ENCODE measurements around the gene PRSS37. TPM values are rescaled to one million over a fixed set of nuclear protein-coding genes. Genes with fewer than 3 reads are reported as not detected.

PRSS37 gene, protein sequence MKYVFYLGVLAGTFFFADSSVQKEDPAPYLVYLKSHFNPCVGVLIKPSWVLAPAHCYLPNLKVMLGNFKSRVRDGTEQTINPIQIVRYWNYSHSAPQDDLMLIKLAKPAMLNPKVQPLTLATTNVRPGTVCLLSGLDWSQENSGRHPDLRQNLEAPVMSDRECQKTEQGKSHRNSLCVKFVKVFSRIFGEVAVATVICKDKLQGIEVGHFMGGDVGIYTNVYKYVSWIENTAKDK
- total RNA-seq (2022; extraction: Qiagen RNA extraction; ENCODE audit: low read depth) = not detected in 5 replicates

GRCh38 chr7:141841385-141841784 lies at the start of gene PRSS37:
Gene PRSS37, minus strand, starts transcription at chr7:141841485. Its CDS starts 436 bp downstream, at chr7:141841049.

DNA sequence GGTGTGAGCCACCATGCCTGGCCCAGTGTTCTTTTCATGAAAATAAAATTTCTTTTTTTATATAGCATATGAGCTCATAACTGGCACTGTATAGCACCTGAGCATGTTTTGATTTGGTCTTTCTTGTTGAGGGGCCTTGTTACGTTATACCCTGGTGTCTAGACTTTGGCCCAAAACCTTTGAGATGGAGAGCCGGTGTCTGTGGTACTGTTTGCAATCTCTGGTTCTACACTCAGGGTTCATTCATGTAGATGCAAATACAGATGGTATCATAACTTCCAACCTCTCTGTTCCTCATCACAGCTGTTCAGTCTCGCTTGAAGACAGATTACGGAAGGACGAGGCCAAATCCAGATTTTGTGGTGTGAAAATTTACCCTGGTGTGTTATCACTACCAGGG lies 51.4 kb downstream of the PRSS37 start, which contains the start of gene TAS2R5:
Gene TAS2R5 (plus strand): TSS at position 301 of the 400 bp plus-strand sequence. CDS start 145 bp downstream, outside the sequence.

Other genes starting within 250 kb of the PRSS37 start
- gene DENND11, start 139.3 kb downstream of the PRSS37 start, total RNA-seq (2022; extraction: Qiagen RNA extraction; ENCODE audit: low read depth) = 6.4 to 8.4 TPM (median 7.7 TPM) in 5 replicates
- not detected in 5 replicates for gene WEE2, start 133.1 kb downstream of the PRSS37 start, total RNA-seq (2022; extraction: Qiagen RNA extraction; ENCODE audit: low read depth)
- gene SSBP1, start 103.1 kb downstream of the PRSS37 start, total RNA-seq (2022; extraction: Qiagen RNA extraction; ENCODE audit: low read depth) = 282 to 332 TPM (median 295 TPM) in 5 replicates
- 0.07 TPM in 1 of 5 replicates, not detected in the others for gene TAS2R3, start 77.4 kb downstream of the PRSS37 start, total RNA-seq (2022; extraction: Qiagen RNA extraction; ENCODE audit: low read depth)
- 0.12 to 0.33 TPM (median 0.13 TPM) in 5 replicates for gene TAS2R4, start 64.8 kb downstream of the PRSS37 start, total RNA-seq (2022; extraction: Qiagen RNA extraction; ENCODE audit: low read depth)
- gene TAS2R5, start 51.3 kb downstream of the PRSS37 start, total RNA-seq (2022; extraction: Qiagen RNA extraction; ENCODE audit: low read depth) = 0.37 to 0.81 TPM (median 0.46 TPM) in 4 of 5 replicates, not detected in the other
- not detected in 5 replicates for gene OR9A4, start 74.9 kb upstream of the PRSS37 start, total RNA-seq (2022; extraction: Qiagen RNA extraction; ENCODE audit: low read depth)
- not detected in 5 replicates for gene CLEC5A, start 105.5 kb upstream of the PRSS37 start, total RNA-seq (2022; extraction: Qiagen RNA extraction; ENCODE audit: low read depth)
- not detected in 5 replicates for gene TAS2R38, start 132.3 kb upstream of the PRSS37 start, total RNA-seq (2022; extraction: Qiagen RNA extraction; ENCODE audit: low read depth)
- gene MGAM, start 154.4 kb upstream of the PRSS37 start, total RNA-seq (2022; extraction: Qiagen RNA extraction; ENCODE audit: low read depth) = 0.32 to 0.44 TPM (median 0.40 TPM) in 5 replicates